Thyroid gland (tissue), 4 donors: ENCODE results near the gene KLHL21. TPM values are rescaled to one million over a fixed set of nuclear protein-coding genes. Genes with fewer than 3 reads are reported as not detected.

Experiments
- DNase-seq, 2 donors: peaks; one replicate each; pipeline ENCODE4 v3.0.0-alpha.2; 2019
- H3K27ac ChIP-seq, 3 donors: fragments of 200-600 bp; sonication (generic); 1 replicate in 2 of 3; 2 replicates in 1 of 3; pipeline ENCODE4 v1.5.1; 2016 to 2019; ENCODE audit warnings: mild to moderate bottlenecking in 1 of 3, moderate library complexity in 1 of 3
- H3K27me3 ChIP-seq: fragments of 200-600 bp; sonication (generic); one replicate; pipeline ENCODE4 v1.5.1; 2019
- H3K36me3 ChIP-seq, 2 donors: fragments of 200-600 bp; sonication (generic); one replicate each; pipeline ENCODE4 v1.5.1; 2016 to 2019
- H3K4me1 ChIP-seq, 2 donors: fragments of 200-600 bp; sonication (generic); one replicate each; pipeline ENCODE4 v1.5.1; 2017 to 2019
- H3K4me3 ChIP-seq, 3 donors: fragments of 200-600 bp; sonication (generic); replicated peaks in 1 of 3; 1 replicate in 2 of 3; 2 replicates in 1 of 3; pipeline ENCODE4 v1.5.1; 2016; ENCODE audit warnings: mild to moderate bottlenecking in 1 of 3
- H3K9me3 ChIP-seq: fragments of 200-600 bp; sonication (generic); one replicate; pipeline ENCODE4 v1.5.1; 2017
- POLR2A ChIP-seq, 2 donors: fragments of 450-650 bp; IDR thresholded peaks; one replicate each; pipeline ENCODE4 v1.6.1; 2017; ENCODE audit warnings: antibody characterized with exemption in 2 of 2, mild to moderate bottlenecking in 2 of 2, moderate library complexity in 1 of 2
- WGBS, 2 donors: methylation state at CpG; one replicate each; pipeline ENCODE4 v1.1.5; 2017; 5-methylcytosine and 5-hydroxymethylcytosine counted together
- intact Hi-C: fragments of 100-400 bp; cut with DNase I; formaldehyde crosslinking; loops from one replicate; pipeline ENCODE4 v1.15.1; 2023
- total RNA-seq, 4 donors: library from RNA; depleted of rRNA; stranded (reverse); fragments of >200 nt; gene quantifications; one replicate each; pipeline ENCODE4 v1.2.3, GENCODE V29; 2016
- TF ChIP-seq, protein P1 (sequence below), 6 experiments: fragments of 200-600 bp in 3 of 6; fragments of 450-650 bp in 3 of 6; sonication (generic) in 3 of 6; IDR thresholded peaks; one replicate each; pipeline ENCODE4 v1.5.1; 2016 to 2019; ENCODE audit warnings: antibody characterized with exemption in 6 of 6, mild to moderate bottlenecking in 2 of 6, inconsistent platforms in 1 of 6, moderate library complexity in 1 of 6

The KLHL21 gene
- total RNA-seq, 4 donors from 2014 or later = 34.9 to 68.4 (median 44.6) TPM

GRCh38 chr1:6557597-6557996 lies 45.1 kb downstream of the KLHL21 start:
- no peak for DNase-seq
- Histone ChIP-seq H3K4me3 (no peak overlapping the region), H3K27me3 (no peaks in the 10 kb centered on the region), H3K36me3 (no peaks in the 10 kb centered on the region), H3K27ac (no peak overlapping the region), H3K9me3 (no peaks in the 10 kb centered on the region), H3K4me1 (peaks cover 14% of the 10 kb centered on the region in 2 donors)
- intact Hi-C loops = no loop called here
- 38 to 67% methylated on average over 1 of the region's 1 CpG for WGBS, 2 donors
- TF ChIP-seq, protein P1, sequence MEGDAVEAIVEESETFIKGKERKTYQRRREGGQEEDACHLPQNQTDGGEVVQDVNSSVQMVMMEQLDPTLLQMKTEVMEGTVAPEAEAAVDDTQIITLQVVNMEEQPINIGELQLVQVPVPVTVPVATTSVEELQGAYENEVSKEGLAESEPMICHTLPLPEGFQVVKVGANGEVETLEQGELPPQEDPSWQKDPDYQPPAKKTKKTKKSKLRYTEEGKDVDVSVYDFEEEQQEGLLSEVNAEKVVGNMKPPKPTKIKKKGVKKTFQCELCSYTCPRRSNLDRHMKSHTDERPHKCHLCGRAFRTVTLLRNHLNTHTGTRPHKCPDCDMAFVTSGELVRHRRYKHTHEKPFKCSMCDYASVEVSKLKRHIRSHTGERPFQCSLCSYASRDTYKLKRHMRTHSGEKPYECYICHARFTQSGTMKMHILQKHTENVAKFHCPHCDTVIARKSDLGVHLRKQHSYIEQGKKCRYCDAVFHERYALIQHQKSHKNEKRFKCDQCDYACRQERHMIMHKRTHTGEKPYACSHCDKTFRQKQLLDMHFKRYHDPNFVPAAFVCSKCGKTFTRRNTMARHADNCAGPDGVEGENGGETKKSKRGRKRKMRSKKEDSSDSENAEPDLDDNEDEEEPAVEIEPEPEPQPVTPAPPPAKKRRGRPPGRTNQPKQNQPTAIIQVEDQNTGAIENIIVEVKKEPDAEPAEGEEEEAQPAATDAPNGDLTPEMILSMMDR (IDR thresholded peaks at IDR 0.05) = no peak
- TF ChIP-seq POLR2A (IDR thresholded peaks at IDR 0.05) = no peak

GRCh38 chr1:6554907-6555778 lies 47.5 kb downstream of the KLHL21 start, which contains the start of gene TAS1R1:
TSS of gene TAS1R1 (plus strand) at chr1:6555307. CDS start at chr1:6555374, 67 bp downstream.
- intact Hi-C loops = loop anchor here (2.0 kb wide), 1 partner anchor 92 kb away; no protein-coding TSS in a partner anchor
- Histone ChIP-seq H3K4me3 (peak within 1 kb of the TSS; percentile 97 to 99 (median 98)), H3K27me3 (no peaks in the 10 kb centered on the region), H3K4me1 (peaks cover 14 to 16% of the 10 kb centered on the region in 2 donors), H3K27ac (peak within 1 kb of the TSS; percentile 29 to 76 (median 69)), H3K36me3 (no peaks in the 10 kb centered on the region), H3K9me3 (no peaks in the 10 kb centered on the region)
- no peak for TF ChIP-seq POLR2A (IDR thresholded peaks at IDR 0.05)
- TF ChIP-seq, protein P1 (IDR thresholded peaks at IDR 0.05) = no peak
- peak; percentile 20 to 22 for DNase-seq
- WGBS, 2 donors = 77 to 80% methylated on average over 8 to 19 of the region's 19 CpGs

DNA sequence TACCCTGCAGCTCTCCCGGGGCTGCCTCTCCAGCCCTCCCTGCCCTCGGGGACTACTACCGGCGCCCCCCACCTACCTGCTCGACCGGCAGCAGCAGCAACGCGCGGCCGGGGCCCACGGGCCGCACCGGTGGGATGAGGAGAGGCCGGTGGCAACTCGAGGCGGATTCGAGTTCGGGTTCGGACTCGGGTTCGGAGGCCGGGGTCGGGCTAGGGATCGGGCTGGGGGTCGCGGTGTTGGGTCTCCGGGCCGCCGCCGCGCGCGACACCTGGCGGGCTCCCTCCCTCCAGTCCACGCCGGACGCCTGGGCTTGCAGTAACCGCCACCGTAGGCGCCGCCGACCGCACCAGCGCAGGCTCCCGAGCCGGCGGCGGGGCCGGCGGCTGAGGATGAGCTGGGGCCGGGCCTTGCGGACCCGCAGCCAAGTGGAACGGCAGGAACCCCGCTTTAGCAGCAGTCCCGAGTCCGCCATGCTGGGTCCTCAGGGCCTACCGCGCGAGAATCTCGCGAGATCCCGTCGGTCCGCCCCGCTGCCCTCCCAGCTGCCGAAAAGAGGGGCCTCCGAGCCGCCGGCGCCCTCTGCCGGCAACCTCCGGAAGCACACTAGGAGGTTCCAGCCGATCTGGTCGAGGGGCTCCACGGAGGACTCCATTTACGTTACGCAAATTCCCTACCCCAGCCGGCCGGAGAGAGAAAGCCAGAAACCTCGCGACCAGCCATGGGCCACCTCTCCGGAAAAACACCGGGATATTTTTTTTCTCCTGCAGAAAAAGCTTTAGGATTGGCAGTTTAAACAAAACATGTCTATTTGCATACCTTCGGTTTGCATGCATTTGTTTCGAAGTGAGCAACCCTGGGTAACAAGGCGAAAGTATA lies 48.4 kb downstream of the KLHL21 start, which contains the start of gene NOL9:
Gene NOL9, minus strand, starts transcription at position 483 of the 876 bp plus-strand sequence. Its CDS starts 11 bp downstream, at position 472.
- H3K4me1 ChIP-seq = peaks cover 14 to 16% of the 10 kb centered on the region in 2 donors
- peak within 1 kb of the TSS; percentile 97 to 99 (median 98) for H3K4me3 ChIP-seq
- H3K27ac ChIP-seq = peak within 1 kb of the TSS; percentile 29 to 76 (median 69)
- WGBS, 2 donors = 6 to 7% methylated on average over 33 to 34 of the region's 87 CpGs
- H3K36me3 ChIP-seq = peaks cover 5% of the 10 kb centered on the region in 2 donors
- TF ChIP-seq, protein P1 (IDR thresholded peaks at IDR 0.05) = peak; percentile 91 to 98 (median 96)
- peak in 1 of 2 donors; percentile 64 for TF ChIP-seq POLR2A (IDR thresholded peaks at IDR 0.05)
- H3K27me3 ChIP-seq = no peaks in the 10 kb centered on the region
- intact Hi-C loops = loop anchor here (2.0 kb wide), 1 partner anchor 93 kb away; no protein-coding TSS in a partner anchor
- peak; percentile 93 for DNase-seq
- no peaks in the 10 kb centered on the region for H3K9me3 ChIP-seq

DNA sequence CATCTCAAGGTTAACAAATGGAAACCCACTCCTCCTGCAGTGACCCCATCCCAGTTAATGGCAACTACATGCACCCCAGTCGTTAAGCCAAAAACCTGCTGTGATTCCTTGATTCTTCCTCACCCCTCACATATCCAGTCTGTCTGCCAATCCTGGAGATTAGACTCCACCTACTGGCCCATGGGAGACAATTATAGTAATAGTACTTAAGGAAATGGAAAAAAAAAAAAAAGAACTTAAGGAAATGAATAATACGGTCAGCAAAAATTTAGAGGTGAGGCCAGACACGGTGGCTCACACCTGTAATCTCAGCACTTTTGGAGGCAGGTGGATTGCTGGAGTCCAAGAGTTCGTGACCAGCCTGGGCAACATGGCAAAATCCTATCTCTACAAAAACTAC lies 55.4 kb downstream of the KLHL21 start:
- Histone ChIP-seq H3K9me3 (no peaks in the 10 kb centered on the region), H3K27me3 (no peaks in the 10 kb centered on the region), H3K36me3 (peaks cover 27 to 38% of the 10 kb centered on the region in 2 donors), H3K4me3 (no peak overlapping the region), H3K4me1 (no peaks in the 10 kb centered on the region), H3K27ac (no peak overlapping the region)
- intact Hi-C loops = no loop called here
- TF ChIP-seq POLR2A (IDR thresholded peaks at IDR 0.05) = no peak
- TF ChIP-seq, protein P1 (IDR thresholded peaks at IDR 0.05) = no peak
- WGBS, 2 donors = 72 to 77% methylated on average over 4 of the region's 4 CpGs
- no peak for DNase-seq
